A549 treated with ZK216348 at 1 μM for 4 hours (cell line): ENCODE measurements around the gene ZNF235. TPM values are rescaled to one million over a fixed set of nuclear protein-coding genes. Genes with fewer than 3 reads are reported as not detected.

Experiments used
- total RNA-seq: library from RNA; stranded (reverse); fragments of 200-300 nt; extraction: Qiagen RNA extraction; gene quantifications from 5 replicates; pipeline ENCODE4 v1.2.3, GENCODE V29; 2022; ENCODE audit warnings: low read depth

ZNF235 gene
- 2.9 to 4.1 TPM (median 3.3 TPM) in 5 replicates for total RNA-seq

GRCh38 chr19:44304659-44305193 is at the start of gene ZNF235:
ZNF235 (minus strand) TSS chr19:44305025; CDS start chr19:44303404, 1,621 bp downstream.

Other genes starting within 250 kb of the ZNF235 start
- gene ZNF284, start 232.9 kb downstream of the ZNF235 start, total RNA-seq = 0.36 to 0.57 TPM (median 0.40 TPM) in 5 replicates
- gene ZNF224, start 210.7 kb downstream of the ZNF235 start, total RNA-seq = 9.0 to 11.9 TPM (median 10.6 TPM) in 5 replicates
- gene ZNF225, start 191.6 kb downstream of the ZNF235 start, total RNA-seq = 2.6 to 5.2 TPM (median 2.9 TPM) in 5 replicates
- 1.6 to 3.0 TPM (median 2.6 TPM) in 5 replicates for gene ZNF234, start 163.5 kb downstream of the ZNF235 start, total RNA-seq
- gene ZNF226, start 139.9 kb downstream of the ZNF235 start, total RNA-seq = 18.9 to 29.1 TPM (median 22.7 TPM) in 5 replicates
- gene ZNF227, start 92.5 kb downstream of the ZNF235 start, total RNA-seq = 9.3 to 15.1 TPM (median 10.5 TPM) in 5 replicates
- gene ZNF233, start 45.1 kb downstream of the ZNF235 start, total RNA-seq = 0.31 to 1.2 TPM (median 0.95 TPM) in 5 replicates
- gene ZNF112, start 51.7 kb upstream of the ZNF235 start, total RNA-seq = 1.3 to 2.2 TPM (median 2.0 TPM) in 5 replicates
- 2.1 to 2.7 TPM (median 2.4 TPM) in 5 replicates for gene ZNF285, start 96.6 kb upstream of the ZNF235 start, total RNA-seq
- 2.1 to 4.7 TPM (median 3.0 TPM) in 5 replicates for gene ZNF229, start 143.4 kb upstream of the ZNF235 start, total RNA-seq
- 7.5 to 11.3 TPM (median 8.2 TPM) in 5 replicates for gene ZNF180, start 195.5 kb upstream of the ZNF235 start, total RNA-seq
- 0.09 to 0.11 TPM in 2 of 5 replicates, not detected in the others for gene CEACAM20, start 224.7 kb upstream of the ZNF235 start, total RNA-seq